BE2C (cell line): Measurements from ENCODE around the gene TERC.
"Not testable (repeated sequence)": the region's sequence is repeated elsewhere in the genome, so short reads cannot be mapped to it uniquely, and the experiment has no call there.

Experiments
- DNase-seq: peaks from one replicate; pipeline ENCODE4 v3.0.0-alpha.2; 2020
- H3K27me3 ChIP-seq: fragments of 250-450 bp; sonication (Bioruptor Pico); 2 replicates; pipeline ENCODE4 v1.5.1; 2020; ENCODE audit warnings: mild to moderate bottlenecking
- H3K36me3 ChIP-seq: fragments of 250-450 bp; sonication (Bioruptor Pico); 2 replicates; pipeline ENCODE4 v1.5.1; 2020; ENCODE audit warnings: mild to moderate bottlenecking
- H3K4me1 ChIP-seq: fragments of 250-450 bp; sonication (Bioruptor Pico); 2 replicates; pipeline ENCODE4 v1.5.1; 2020
- H3K4me3 ChIP-seq: 2 replicates; pipeline ENCODE4 v1.5.1; 2011; ENCODE audit warnings: low read depth, low read length
- H3K9me3 ChIP-seq: fragments of 250-450 bp; sonication (Bioruptor Pico); 2 replicates; pipeline ENCODE4 v1.5.1; 2020
- CTCF ChIP-seq: IDR thresholded peaks from 2 replicates; pipeline ENCODE4 v1.5.1; 2012; ENCODE audit warnings: mild to moderate bottlenecking, low read depth, low read length

Gene TERC

GRCh38 chr3:169748670-169749069 is 16.2 kb downstream of the TERC start:
- H3K27me3 ChIP-seq, result peaks cover 68% of the 10 kb centered on the region
- TF ChIP-seq CTCF, result no peak
- H3K4me3 ChIP-seq, result no peak overlapping the region
- no peaks in the 10 kb centered on the region for H3K4me1 ChIP-seq
- no peak for DNase-seq
- H3K9me3 ChIP-seq, result no peaks in the 10 kb centered on the region
- H3K36me3 ChIP-seq, result no peaks in the 10 kb centered on the region

GRCh38 chr3:169746924-169747323 is 17.9 kb downstream of the TERC start:
- no peaks in the 10 kb centered on the region for H3K9me3 ChIP-seq
- H3K4me1 ChIP-seq, result no peaks in the 10 kb centered on the region
- no peak for DNase-seq
- H3K36me3 ChIP-seq, result no peaks in the 10 kb centered on the region
- TF ChIP-seq CTCF, result no peak
- H3K27me3 ChIP-seq, result peaks cover 63% of the 10 kb centered on the region
- H3K4me3 ChIP-seq, result no peak overlapping the region

DNA sequence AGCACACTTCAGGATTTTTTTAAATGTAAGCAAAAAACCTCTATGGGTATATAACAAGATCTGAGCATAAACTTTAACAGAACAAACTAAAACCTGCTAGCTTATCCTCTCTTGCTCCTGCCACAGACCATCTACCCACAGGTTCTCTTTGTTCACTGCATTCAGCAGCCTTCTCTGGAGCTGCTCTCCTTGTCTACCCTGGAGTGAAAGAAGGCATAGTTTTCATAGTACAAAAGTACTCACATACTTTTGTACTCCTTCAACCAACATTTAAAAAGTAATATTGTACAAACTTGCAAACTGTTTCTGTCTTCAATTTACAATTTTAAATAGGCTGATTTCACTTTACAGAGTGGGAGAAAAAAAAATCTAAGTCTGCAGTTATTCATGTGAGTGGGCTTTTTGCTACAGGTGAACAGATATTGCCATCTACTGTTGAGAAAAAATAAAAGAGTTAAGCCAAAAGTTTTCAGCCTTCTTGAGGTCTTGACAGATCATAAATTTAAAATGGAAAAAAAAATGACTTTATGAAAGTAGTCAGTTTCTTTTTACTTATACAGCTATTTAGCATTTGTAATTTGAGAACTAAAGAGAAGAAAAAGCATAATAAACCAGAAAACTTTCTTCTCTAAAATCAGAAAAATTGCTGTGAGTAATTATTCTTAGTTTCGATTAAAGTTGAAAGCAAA is 20.4 kb downstream of the TERC start:
- peaks cover 42% of the 10 kb centered on the region for H3K27me3 ChIP-seq

DNA sequence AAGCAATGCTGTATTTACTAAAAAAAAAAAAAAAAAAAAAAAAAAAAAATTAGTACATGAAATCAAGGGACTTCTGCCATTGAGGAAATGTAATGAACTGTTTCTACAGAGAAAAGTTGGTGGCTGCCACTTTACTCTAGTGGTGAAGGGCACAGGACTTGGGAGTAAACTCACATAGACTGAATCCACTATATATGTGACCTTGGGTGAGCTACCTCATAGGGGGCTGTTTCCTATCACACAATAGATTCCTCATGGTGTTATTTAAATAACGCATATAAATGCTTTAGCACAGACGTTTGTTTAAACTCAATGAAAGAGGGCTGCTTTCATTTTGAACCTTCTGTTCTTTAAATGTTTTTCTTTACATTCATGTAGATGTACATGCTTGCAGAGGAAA is 25.8 kb downstream of the TERC start:
- Histone ChIP-seq H3K9me3 (no peaks in the 10 kb centered on the region), H3K4me3 (no peak overlapping the region), H3K27me3 (peaks cover 7% of the 10 kb centered on the region; the same call in 1 of the 2 replicates), H3K4me1 (no peaks in the 10 kb centered on the region), H3K36me3 (no peaks in the 10 kb centered on the region)
- DNase-seq, result no peak
- TF ChIP-seq CTCF, result no peak

More for the DNA sequence above, 20.4 kb downstream of the TERC start:
- TF ChIP-seq CTCF, result peak; percentile 42
- no peak for DNase-seq
- no peak overlapping the region for H3K4me3 ChIP-seq
- H3K4me1 ChIP-seq, result no peaks in the 10 kb centered on the region
- no peaks in the 10 kb centered on the region for H3K9me3 ChIP-seq
- no peaks in the 10 kb centered on the region for H3K36me3 ChIP-seq

GRCh38 chr3:169731857-169732256 is 33.0 kb downstream of the TERC start:
- DNase-seq, H3K4me3 ChIP-seq, H3K36me3 ChIP-seq, H3K4me1 ChIP-seq, H3K9me3 ChIP-seq: not testable (repeated sequence)
- peaks cover 14% of the 10 kb centered on the region for H3K27me3 ChIP-seq

DNA sequence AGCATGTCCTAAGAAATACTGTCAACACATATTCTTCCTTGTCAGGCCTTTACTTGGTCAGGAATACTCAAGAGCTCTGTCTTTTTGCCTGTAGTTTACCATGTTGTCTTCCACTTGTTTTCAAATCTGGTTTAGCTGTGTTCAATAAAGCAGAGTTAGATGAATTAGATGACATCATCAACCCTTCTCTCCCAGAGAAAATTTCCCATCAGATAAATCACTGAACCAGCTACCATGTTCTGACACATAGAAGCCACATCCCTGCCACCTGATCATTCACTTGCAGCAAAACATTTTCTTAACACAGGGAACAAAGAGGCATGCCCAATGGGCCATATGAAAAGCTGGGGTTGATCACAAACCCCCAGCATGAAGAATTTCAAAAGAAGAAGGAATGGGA is 42.1 kb downstream of the TERC start:
- TF ChIP-seq CTCF, result no peak
- no peaks in the 10 kb centered on the region for H3K9me3 ChIP-seq
- H3K27me3 ChIP-seq, result no peaks in the 10 kb centered on the region; the same call in 1 of the 2 replicates
- no peaks in the 10 kb centered on the region for H3K4me1 ChIP-seq
- DNase-seq, result no peak
- no peaks in the 10 kb centered on the region for H3K36me3 ChIP-seq
- no peak overlapping the region for H3K4me3 ChIP-seq

- H3K36me3 ChIP-seq, H3K9me3 ChIP-seq, H3K4me3 ChIP-seq, H3K4me1 ChIP-seq, DNase-seq: not testable (repeated sequence)
- peaks cover 23% of the 10 kb centered on the region for H3K27me3 ChIP-seq
Measured at GRCh38 chr3:169718415-169718814, 46.4 kb downstream of the TERC start.
